Metanephros (tissue), 1 donor: ENCODE measurements around the gene PCDHGB4. TPM values are rescaled to one million over a fixed set of nuclear protein-coding genes. Genes with fewer than 3 reads are reported as not detected.

Experiments
- total RNA-seq: library from RNA; depleted of rRNA; stranded (reverse); fragments of >200 nt; gene quantifications from one replicate; pipeline ENCODE4 v1.2.3, GENCODE V29; 2014

Gene PCDHGB4
- total RNA-seq = 14.1 TPM

GRCh38 chr5:141387557-141388311 is at the start of gene PCDHGB4:
Gene PCDHGB4, plus strand, starts transcription at chr5:141387698. Its CDS starts 187 bp downstream, at chr5:141387885.

DNA sequence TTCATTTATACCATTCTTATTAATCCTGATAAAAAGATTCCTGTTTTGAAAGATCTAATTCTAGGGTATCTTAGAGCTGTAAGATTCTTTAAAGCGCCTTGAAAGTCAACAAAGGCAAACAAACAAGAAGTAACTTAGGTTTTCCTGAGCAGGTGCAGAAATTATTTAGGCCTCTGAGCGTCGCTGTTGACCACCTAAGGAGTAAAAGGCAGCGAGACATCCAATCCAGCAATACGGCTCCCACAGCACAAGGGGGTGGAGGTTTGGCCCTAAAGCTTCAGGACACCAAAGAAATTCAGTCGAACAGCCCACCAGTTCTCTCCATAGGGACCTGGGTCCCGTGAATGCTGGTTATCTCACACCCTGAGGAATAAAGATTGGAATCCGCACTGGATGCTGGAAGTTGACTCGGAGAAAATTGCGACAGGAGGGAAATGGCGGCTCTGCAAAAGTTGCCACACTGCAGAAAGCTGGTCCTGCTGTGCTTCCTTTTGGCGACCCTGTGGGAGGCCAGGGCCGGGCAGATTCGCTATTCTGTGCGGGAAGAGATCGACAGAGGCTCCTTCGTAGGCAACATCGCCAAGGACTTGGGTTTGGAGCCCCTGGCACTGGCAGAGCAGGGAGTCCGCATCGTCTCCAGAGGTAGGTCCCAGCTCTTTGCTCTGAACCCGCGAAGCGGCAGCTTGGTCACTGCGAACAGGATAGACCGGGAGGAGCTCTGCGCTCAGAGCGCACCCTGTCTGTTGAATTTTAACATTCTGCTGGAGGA is 48.8 kb upstream of the PCDHGB4 start, which contains the start of gene PCDHGA2:
PCDHGA2 (plus strand) TSS at position 223 of the 769 bp plus-strand sequence.

GRCh38 chr5:141343242-141343952 is 44.1 kb upstream of the PCDHGB4 start, which contains the start of gene PCDHGA3:
Gene PCDHGA3, plus strand, starts transcription at chr5:141343829. Its CDS starts 205 bp downstream, at chr5:141344034.

DNA sequence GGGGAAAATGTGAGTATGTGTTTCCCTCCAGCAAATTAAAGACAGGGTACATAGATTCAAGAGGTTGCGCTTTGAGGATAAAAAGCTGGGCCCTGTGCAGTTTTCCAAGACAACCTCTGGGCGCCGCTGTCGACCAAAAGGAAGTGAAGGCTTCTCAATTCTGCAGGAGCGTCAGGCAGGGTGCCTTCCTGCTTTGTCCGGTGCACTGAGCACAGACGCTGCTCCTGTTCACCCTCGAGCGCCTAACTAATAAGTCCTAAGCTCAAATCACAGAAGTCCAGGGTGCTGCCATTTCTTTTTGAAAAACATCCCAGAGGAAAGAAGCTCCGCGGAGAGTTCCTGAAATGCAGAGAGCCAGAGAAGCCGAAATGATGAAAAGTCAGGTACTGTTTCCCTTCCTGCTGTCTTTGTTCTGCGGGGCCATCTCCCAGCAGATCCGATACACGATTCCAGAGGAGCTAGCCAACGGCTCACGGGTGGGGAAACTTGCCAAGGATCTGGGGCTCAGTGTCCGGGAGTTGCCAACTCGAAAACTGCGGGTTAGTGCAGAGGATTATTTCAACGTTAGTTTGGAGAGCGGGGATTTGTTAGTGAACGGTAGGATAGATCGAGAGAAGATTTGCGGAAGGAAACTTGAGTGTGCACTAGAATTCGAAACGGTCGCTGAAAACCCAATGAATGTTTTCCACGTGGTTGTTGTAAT is 37.4 kb upstream of the PCDHGB4 start, which contains the start of gene PCDHGB1:
PCDHGB1 (plus strand) TSS at position 183 of the 703 bp plus-strand sequence; CDS start at position 345, 162 bp downstream.

DNA sequence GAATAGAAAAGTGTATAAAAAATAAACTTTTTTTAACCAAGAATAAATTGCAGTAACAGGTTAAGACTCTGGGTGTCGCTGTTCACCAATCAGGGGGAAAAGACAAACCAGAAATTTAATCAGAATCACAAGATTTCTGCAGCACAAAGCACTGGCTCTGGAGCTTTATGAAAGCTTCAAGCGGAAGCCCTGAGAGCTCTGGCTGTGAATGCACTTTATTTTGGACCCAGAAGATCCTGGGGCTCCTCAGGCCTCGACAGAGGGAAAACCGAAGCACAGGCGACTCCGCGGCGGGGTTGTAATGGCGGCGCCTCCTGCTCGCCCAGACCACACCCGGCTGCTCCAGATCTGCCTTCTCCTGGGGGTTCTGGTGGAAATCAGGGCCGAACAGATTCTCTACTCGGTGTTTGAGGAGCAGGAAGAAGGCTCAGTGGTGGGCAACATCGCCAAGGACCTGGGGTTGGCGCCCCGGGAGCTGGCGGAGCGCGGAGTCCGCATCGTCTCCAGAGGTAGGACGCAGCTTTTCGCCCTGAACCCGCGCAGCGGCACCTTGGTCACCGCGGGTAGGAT is 32.5 kb upstream of the PCDHGB4 start, which contains the start of gene PCDHGA4:
PCDHGA4 (plus strand) TSS at position 122 of the 570 bp plus-strand sequence; CDS start at position 209, 87 bp downstream.

DNA sequence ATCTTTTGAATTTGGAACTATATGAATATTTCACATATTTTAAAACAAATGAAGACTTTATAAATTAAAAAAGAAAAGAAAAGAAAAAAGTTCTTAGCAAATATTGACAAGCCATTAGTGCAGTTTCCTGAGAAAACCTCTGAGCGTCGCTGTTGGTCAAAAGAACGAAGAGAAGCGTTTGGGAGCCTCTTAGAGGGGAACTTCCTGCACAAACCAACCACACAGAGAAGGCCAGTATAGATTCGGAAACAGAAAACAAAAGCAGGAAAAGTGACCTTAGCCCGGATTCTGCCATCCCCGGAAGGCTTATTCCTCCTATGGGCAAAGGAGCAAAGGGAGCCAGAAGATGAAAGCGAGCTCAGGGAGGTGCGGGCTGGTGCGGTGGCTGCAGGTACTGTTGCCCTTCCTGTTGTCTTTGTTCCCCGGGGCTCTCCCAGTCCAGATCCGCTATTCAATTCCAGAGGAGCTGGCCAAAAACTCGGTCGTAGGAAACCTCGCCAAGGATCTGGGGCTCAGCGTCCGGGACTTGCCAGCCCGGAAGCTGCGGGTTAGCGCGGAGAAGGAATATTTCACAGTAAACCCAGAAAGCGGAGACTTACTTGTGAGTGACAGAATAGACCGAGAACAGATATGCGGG is 27.6 kb upstream of the PCDHGB4 start, which contains the start of gene PCDHGB2:
PCDHGB2 (plus strand) TSS at position 205 of the 637 bp plus-strand sequence; CDS start at position 347, 142 bp downstream.

GRCh38 chr5:141363952-141364660 is 23.4 kb upstream of the PCDHGB4 start, which contains the start of gene PCDHGA5:
Gene PCDHGA5, plus strand, starts transcription at chr5:141364162. Its CDS starts 169 bp downstream, at chr5:141364331.

GRCh38 chr5:141369994-141370848 is 17.3 kb upstream of the PCDHGB4 start, which contains the start of gene PCDHGB3:
Gene PCDHGB3, plus strand, starts transcription at chr5:141370242. Its CDS starts 153 bp downstream, at chr5:141370395.

DNA sequence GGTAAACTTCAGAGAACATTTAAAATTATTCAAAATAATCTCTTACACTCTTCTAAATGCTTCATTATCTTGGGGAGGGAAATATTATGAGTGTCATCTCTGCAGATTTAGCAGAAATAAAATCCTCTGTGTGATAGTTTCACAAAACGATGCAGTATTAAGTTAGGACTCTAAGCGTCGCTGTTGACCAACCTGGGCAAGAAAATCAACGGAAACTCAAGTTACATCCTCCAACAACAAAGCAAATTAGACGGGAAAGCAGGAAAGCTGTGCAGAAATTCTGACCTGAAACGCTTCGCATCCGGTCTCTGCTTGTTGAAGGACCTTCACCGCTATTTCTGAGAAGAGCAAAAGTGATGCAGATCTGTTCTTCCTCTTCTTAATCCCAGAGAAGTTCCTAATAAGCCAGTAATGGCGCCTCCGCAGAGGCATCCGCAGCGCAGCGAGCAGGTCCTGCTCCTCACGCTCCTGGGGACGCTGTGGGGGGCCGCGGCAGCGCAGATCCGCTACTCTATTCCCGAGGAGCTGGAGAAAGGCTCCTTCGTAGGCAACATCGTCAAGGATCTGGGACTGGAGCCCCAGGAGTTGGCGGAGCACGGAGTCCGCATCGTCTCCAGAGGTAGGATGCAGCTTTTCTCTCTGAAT is 13.7 kb upstream of the PCDHGB4 start, which contains the start of gene PCDHGA6:
PCDHGA6 (plus strand) TSS at position 219 of the 645 bp plus-strand sequence; CDS start at position 412, 193 bp downstream.

GRCh38 chr5:141382469-141383294 is 4.8 kb upstream of the PCDHGB4 start, which contains the start of gene PCDHGA7:
Gene PCDHGA7, plus strand, starts transcription at chr5:141382742. Its CDS starts 158 bp downstream, at chr5:141382900.

DNA sequence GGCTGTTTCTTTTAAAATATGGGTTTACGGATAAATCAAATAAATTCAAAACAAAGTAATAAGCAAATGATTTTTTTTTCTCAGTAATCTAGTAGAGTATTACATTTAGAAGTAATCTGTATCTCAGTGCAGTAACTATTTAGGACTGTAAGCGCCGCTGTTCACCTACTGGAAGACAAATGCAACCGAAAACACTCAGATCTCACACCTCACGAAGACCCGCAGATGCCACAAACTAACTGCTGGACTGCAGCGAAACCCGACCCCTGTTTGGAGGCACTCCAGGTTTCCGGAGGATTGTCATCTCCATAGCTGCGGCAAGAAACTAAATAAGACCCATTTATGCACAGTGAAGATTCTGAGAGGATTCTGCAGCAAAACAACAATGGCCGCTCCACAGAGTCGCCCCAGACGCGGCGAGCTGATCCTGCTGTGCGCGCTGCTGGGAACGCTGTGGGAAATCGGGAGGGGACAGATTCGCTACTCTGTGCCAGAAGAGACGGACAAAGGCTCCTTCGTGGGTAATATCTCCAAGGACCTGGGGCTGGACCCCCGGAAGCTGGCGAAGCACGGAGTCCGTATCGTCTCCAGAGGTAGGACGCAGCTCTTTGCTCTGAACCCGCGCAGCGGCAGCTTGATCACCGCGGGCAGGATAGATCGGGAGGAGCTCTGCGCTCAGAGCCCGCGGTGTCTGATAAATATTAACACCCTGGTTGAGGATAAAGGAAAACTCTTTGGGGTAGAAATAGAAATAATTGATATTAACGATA is 5.1 kb downstream of the PCDHGB4 start, which contains the start of gene PCDHGA8:
PCDHGA8 (plus strand) TSS at position 205 of the 770 bp plus-strand sequence; CDS start at position 386, 181 bp downstream.

GRCh38 chr5:141397756-141398551 is 10.5 kb downstream of the PCDHGB4 start, which contains the start of gene PCDHGB5:
Gene PCDHGB5, plus strand, starts transcription at chr5:141397947. Its CDS starts 181 bp downstream, at chr5:141398128.

GRCh38 chr5:141402553-141403243 is 15.2 kb downstream of the PCDHGB4 start, which contains the start of gene PCDHGA9:
Gene PCDHGA9, plus strand, starts transcription at chr5:141402778. Its CDS starts 175 bp downstream, at chr5:141402953.

GRCh38 chr5:141407790-141408505 is 20.4 kb downstream of the PCDHGB4 start, which contains the start of gene PCDHGB6:
Gene PCDHGB6, plus strand, starts transcription at chr5:141408021. Its CDS starts 182 bp downstream, at chr5:141408203.

